ENCODE data around the gene C20orf202.

DNA sequence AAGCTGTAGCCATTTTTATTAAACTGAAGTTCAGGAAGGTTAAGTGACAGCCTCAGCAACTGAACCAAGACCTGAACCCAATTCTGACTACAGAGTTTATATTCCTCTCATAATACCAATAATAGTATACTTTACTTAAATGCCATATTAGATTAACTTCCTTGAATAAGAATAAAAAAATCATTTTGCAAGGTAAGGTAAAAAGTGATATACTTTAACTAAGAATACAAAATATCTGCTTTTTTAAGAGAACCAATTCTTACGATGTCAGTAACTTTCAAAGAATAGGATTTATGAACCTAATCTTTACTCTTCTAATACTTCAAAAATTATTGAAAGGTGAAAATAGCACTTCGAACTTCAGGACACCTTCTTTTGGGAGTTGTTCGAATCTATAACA is 26.3 kb downstream of the C20orf202 start:
- TF ChIP-seq, protein P1, sequence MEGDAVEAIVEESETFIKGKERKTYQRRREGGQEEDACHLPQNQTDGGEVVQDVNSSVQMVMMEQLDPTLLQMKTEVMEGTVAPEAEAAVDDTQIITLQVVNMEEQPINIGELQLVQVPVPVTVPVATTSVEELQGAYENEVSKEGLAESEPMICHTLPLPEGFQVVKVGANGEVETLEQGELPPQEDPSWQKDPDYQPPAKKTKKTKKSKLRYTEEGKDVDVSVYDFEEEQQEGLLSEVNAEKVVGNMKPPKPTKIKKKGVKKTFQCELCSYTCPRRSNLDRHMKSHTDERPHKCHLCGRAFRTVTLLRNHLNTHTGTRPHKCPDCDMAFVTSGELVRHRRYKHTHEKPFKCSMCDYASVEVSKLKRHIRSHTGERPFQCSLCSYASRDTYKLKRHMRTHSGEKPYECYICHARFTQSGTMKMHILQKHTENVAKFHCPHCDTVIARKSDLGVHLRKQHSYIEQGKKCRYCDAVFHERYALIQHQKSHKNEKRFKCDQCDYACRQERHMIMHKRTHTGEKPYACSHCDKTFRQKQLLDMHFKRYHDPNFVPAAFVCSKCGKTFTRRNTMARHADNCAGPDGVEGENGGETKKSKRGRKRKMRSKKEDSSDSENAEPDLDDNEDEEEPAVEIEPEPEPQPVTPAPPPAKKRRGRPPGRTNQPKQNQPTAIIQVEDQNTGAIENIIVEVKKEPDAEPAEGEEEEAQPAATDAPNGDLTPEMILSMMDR (IDR thresholded peaks at IDR 0.05; ENCODE audit: insufficient read depth, low read length, poor library complexity, severe bottlenecking): no peak
- no peak for TF ChIP-seq EZH2phosphoT487 (conservative IDR thresholded peaks at IDR 0.05; ENCODE audit: low read length)
